GM12891 (cell line): ENCODE measurements around the gene CCDC157.

Experiments used
- DNase-seq: peaks from one replicate; pipeline ENCODE4 v3.0.0; 2011; ENCODE audit warnings: low spot score; ENCODE audit not compliant: insufficient read length
- FAIRE-seq: peaks from 2 replicates; lab custom pipeline; 2011; peaks lifted over from hg19 to GRCh38; lab: Jason Lieb, UNC
- PAX5 ChIP-seq: IDR thresholded peaks from 2 replicates; pipeline ENCODE4 v1.6.1; 2011; ENCODE audit warnings: low read length, moderate library complexity, mild to moderate bottlenecking; ENCODE audit not compliant: insufficient read depth, severe bottlenecking
- POLR2A ChIP-seq: IDR thresholded peaks from 2 replicates; pipeline ENCODE4 v1.6.1; 2011; ENCODE audit warnings: low read depth, low read length, control low read depth
- POLR2AphosphoS5 ChIP-seq: IDR thresholded peaks from 2 replicates; pipeline ENCODE4 v1.6.1; 2011; ENCODE audit warnings: low read depth, low read length, control low read depth
- POU2F2 ChIP-seq: IDR thresholded peaks from 2 replicates; pipeline ENCODE4 v1.6.1; 2011; ENCODE audit warnings: low read depth, mild to moderate bottlenecking, control low read depth, low read length, moderate library complexity
- SPI1 ChIP-seq: IDR thresholded peaks from 2 replicates; pipeline ENCODE4 v1.6.1; 2011; ENCODE audit warnings: low read depth, low read length, control low read depth
- TAF1 ChIP-seq: IDR thresholded peaks from 2 replicates; pipeline ENCODE4 v1.6.1; 2011; ENCODE audit warnings: low read depth, low read length, control low read depth

CCDC157 gene

GRCh38 chr22:30354644-30355043, 2.2 kb upstream of the CCDC157 start:
- TF ChIP-seq SPI1 (no peak), POLR2A (no peak), POLR2AphosphoS5 (no peak), PAX5 (no peak), POU2F2 (no peak), TAF1 (no peak)
- no peak for FAIRE-seq
- no peak for DNase-seq

- FAIRE-seq: no peak
- DNase-seq: peak; percentile 37
- TF ChIP-seq TAF1: no peak
Observed at GRCh38 chr22:30357236-30357570, 396 bp downstream of the CCDC157 start.

- no peak for TF ChIP-seq POU2F2
- TF ChIP-seq PAX5: no peak
- no peak for TF ChIP-seq POLR2A
- no peak for TF ChIP-seq SPI1
- no peak for TF ChIP-seq POLR2AphosphoS5
- no peak for TF ChIP-seq TAF1
- no peak for FAIRE-seq
- DNase-seq: no peak
Observed at GRCh38 chr22:30357650-30358215, 926 bp downstream of the CCDC157 start.

- FAIRE-seq (no peak), DNase-seq (no peak)
- TF ChIP-seq POLR2A (no peak), SPI1 (no peak), POLR2AphosphoS5 (no peak), TAF1 (no peak), PAX5 (no peak), POU2F2 (no peak)
Observed at GRCh38 chr22:30358541-30358940, 1.7 kb downstream of the CCDC157 start.

- DNase-seq: no peak
- no peak for FAIRE-seq
- TF ChIP-seq POLR2AphosphoS5 (no peak), TAF1 (no peak), SPI1 (no peak), POU2F2 (no peak), POLR2A (no peak), PAX5 (no peak)
Observed at GRCh38 chr22:30361916-30362650, 5.3 kb downstream of the CCDC157 start.

GRCh38 chr22:30362651-30363281, 6.0 kb downstream of the CCDC157 start:
- DNase-seq (no peak), FAIRE-seq (no peak)
- TF ChIP-seq POLR2A (no peak), TAF1 (no peak), PAX5 (no peak), POLR2AphosphoS5 (no peak), SPI1 (no peak), POU2F2 (no peak)

- DNase-seq (no peak), FAIRE-seq (no peak)
- TF ChIP-seq SPI1 (no peak), POLR2AphosphoS5 (no peak), TAF1 (no peak), PAX5 (no peak), POU2F2 (no peak), POLR2A (no peak)
Observed at GRCh38 chr22:30365891-30366290, 9.1 kb downstream of the CCDC157 start.

GRCh38 chr22:30368420-30368819, 11.6 kb downstream of the CCDC157 start:
- FAIRE-seq (no peak), DNase-seq (no peak)
- no peak for TF ChIP-seq POLR2A

GRCh38 chr22:30370641-30371230, 13.9 kb downstream of the CCDC157 start:
- no peak for FAIRE-seq
- TF ChIP-seq PAX5: no peak
- no peak for TF ChIP-seq POLR2AphosphoS5
- TF ChIP-seq SPI1: no peak
- TF ChIP-seq POLR2A: no peak
- TF ChIP-seq POU2F2: no peak
- TF ChIP-seq TAF1: no peak

GRCh38 chr22:30371321-30371720, 14.5 kb downstream of the CCDC157 start:
- DNase-seq: no peak
- TF ChIP-seq POU2F2 (no peak), TAF1 (no peak), POLR2A (no peak), POLR2AphosphoS5 (no peak), SPI1 (no peak), PAX5 (no peak)
- no peak for FAIRE-seq

More at GRCh38 chr22:30370641-30371230, 13.9 kb downstream of the CCDC157 start:
- no peak for DNase-seq
